ENCODE results near the gene MTA2. TPM values are rescaled to one million over a fixed set of nuclear protein-coding genes. Genes with fewer than 3 reads are reported as not detected.

The MTA2 gene
- total RNA-seq, 1 experiment from 2014 or later: 193 TPM

DNA sequence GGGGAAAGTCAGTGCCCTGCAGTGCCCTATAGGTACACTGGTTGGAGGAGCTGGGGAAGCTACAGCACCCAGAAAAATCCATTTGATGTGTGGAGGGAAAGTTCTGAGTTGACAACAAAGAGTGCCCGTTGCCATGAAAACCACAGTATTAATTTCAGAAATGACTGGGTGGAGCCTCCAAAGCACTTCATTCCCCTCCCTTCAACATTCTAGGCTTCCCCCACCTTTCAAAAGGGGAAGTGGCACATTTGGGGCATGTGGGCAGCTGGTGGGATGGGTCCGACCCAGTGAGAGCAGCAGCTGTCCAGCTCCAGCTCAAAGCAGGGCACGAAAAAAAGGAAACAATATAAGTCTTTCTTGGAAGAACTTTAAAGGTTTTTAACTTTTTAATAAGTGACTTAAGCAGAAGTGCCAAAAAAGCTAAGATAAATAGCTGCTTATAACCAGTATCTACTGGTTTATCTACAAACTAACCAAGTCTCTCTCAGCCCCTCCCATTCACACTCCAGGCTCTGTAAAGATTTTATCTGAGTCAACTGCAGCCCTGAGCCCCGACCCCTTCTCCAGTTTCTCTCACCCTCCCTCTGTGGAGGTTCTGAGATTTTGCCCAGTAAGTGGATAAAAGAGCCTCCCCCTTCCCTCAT, 46.1 kb downstream of the MTA2 start:
- ATAC-seq (no peak), DNase-seq (peak; percentile 50)
- Histone ChIP-seq H3K4me3 (ENCODE audit: low read length) (peak overlapping the region; percentile 26; the same call in 1 of the 2 replicates), H3K9me3 (ENCODE audit: low read length) (no peaks in the 10 kb centered on the region), H4K20me1 (ENCODE audit: low read length) (no peaks in the 10 kb centered on the region), H3K4me1 (ENCODE audit: insufficient read depth, low read length) (peaks cover 91% of the 10 kb centered on the region), H3K9me2 (replicated peaks; ENCODE audit: low read length) (no peaks in the 10 kb centered on the region), H2AFZ (ENCODE audit: low read length) (no peak overlapping the region), H3K4me2 (ENCODE audit: low read length) (peak overlapping the region; percentile 90), H3K27me3 (ENCODE audit: low read length) (no peaks in the 10 kb centered on the region), H3K9ac (ENCODE audit: low read length) (peak overlapping the region; percentile 50), H3K27ac (ENCODE audit: low read length) (peak overlapping the region; percentile 94), H3F3A (ENCODE audit: low read length, unreplicated experiment) (peaks cover 10% of the 10 kb centered on the region), H3K79me2 (ENCODE audit: low read length) (peaks cover 22% of the 10 kb centered on the region), H3K36me3 (ENCODE audit: low read depth, low read length) (peaks cover 20% of the 10 kb centered on the region)
- ChIA-PET CTCF (interaction anchor here (3.3 kb wide), 1 partner anchor 12 kb away, joined by 26 read pairs; no protein-coding TSS in a partner anchor), POLR2A (ENCODE audit: unreplicated experiment) (interaction anchor here (0.6 to 1.3 kb wide), 3 partner anchors 9 to 741 kb away, joined by 3 to 5 read pairs (median 3); partner anchors contain the start of gene AHNAK)
- TF ChIP-seq, protein P1, sequence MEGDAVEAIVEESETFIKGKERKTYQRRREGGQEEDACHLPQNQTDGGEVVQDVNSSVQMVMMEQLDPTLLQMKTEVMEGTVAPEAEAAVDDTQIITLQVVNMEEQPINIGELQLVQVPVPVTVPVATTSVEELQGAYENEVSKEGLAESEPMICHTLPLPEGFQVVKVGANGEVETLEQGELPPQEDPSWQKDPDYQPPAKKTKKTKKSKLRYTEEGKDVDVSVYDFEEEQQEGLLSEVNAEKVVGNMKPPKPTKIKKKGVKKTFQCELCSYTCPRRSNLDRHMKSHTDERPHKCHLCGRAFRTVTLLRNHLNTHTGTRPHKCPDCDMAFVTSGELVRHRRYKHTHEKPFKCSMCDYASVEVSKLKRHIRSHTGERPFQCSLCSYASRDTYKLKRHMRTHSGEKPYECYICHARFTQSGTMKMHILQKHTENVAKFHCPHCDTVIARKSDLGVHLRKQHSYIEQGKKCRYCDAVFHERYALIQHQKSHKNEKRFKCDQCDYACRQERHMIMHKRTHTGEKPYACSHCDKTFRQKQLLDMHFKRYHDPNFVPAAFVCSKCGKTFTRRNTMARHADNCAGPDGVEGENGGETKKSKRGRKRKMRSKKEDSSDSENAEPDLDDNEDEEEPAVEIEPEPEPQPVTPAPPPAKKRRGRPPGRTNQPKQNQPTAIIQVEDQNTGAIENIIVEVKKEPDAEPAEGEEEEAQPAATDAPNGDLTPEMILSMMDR (conservative IDR thresholded peaks at IDR 0.05; ENCODE audit: low read depth, low read length): no peak
- TF ChIP-seq EZH2 (IDR thresholded peaks at IDR 0.05; ENCODE audit: low read length, unreplicated experiment) (no peak), EZH2phosphoT487 (IDR thresholded peaks at IDR 0.05; ENCODE audit: borderline replicate concordance, low read length) (no peak)
- BruUV-seq (replicated peaks): no TSS peak
- intact Hi-C loops (cut with micrococcal nuclease): loop anchor here (10.0 kb wide), 1 partner anchor 581 kb away; no protein-coding TSS in a partner anchor

- intact Hi-C loops (cut with micrococcal nuclease): loop anchor here (10.0 kb wide), 1 partner anchor 580 kb away; no protein-coding TSS in a partner anchor
- POLR2A ChIA-PET (ENCODE audit: unreplicated experiment): interaction anchor here (1.3 kb wide), 1 partner anchor 8 kb away, joined by 5 read pairs; the partner anchor contains the start of gene AHNAK
- no peak for DNase-seq
These were observed 47.1 kb downstream of the MTA2 start for GRCh38 chr11:62554387-62555167.

More at GRCh38 chr11:62554387-62555167, 47.1 kb downstream of the MTA2 start:
- BruUV-seq (replicated peaks): no TSS peak
- TF ChIP-seq, protein P1 (conservative IDR thresholded peaks at IDR 0.05; ENCODE audit: low read depth, low read length): no peak
- no peak for TF ChIP-seq EZH2 (IDR thresholded peaks at IDR 0.05; ENCODE audit: low read length, unreplicated experiment)
- TF ChIP-seq EZH2phosphoT487 (IDR thresholded peaks at IDR 0.05; ENCODE audit: borderline replicate concordance, low read length): no peak
- Histone ChIP-seq H3K36me3 (ENCODE audit: low read depth, low read length) (peaks cover 12% of the 10 kb centered on the region), H2AFZ (ENCODE audit: low read length) (no peak overlapping the region), H3K27me3 (ENCODE audit: low read length) (no peaks in the 10 kb centered on the region), H3F3A (ENCODE audit: low read length, unreplicated experiment) (peaks cover 10% of the 10 kb centered on the region), H3K4me2 (ENCODE audit: low read length) (peak overlapping the region; percentile 90), H4K20me1 (ENCODE audit: low read length) (no peaks in the 10 kb centered on the region), H3K9me2 (replicated peaks; ENCODE audit: low read length) (no peaks in the 10 kb centered on the region), H3K4me1 (ENCODE audit: insufficient read depth, low read length) (peaks cover 83% of the 10 kb centered on the region), H3K9me3 (ENCODE audit: low read length) (no peaks in the 10 kb centered on the region), H3K79me2 (ENCODE audit: low read length) (peaks cover 14% of the 10 kb centered on the region), H3K9ac (ENCODE audit: low read length) (peak overlapping the region; percentile 82), H3K27ac (ENCODE audit: low read length) (peak overlapping the region; percentile 94), H3K4me3 (ENCODE audit: low read length) (peak overlapping the region; percentile 60)
- ATAC-seq: no peak
- CTCF ChIA-PET: interaction anchor here (1.0 to 2.9 kb wide), 2 partner anchors 11 to 37 kb away, joined by 3 to 21 read pairs; partner anchors contain the start of gene TUT1

Measured in PC-3 (cell line).